ENCODE measurements around the gene PITPNC1.

- TF ChIP-seq CTCF (conservative IDR thresholded peaks at IDR 0.05; ENCODE audit: low read depth, low read length) (no peak), EZH2 (IDR thresholded peaks at IDR 0.05; ENCODE audit: borderline replicate concordance, low read depth, low read length, poor library complexity, severe bottlenecking) (no peak)
Measured at GRCh38 chr17:67491681-67492024, 114.6 kb downstream of the PITPNC1 start.

All from A673 (cell line).